ENCODE results near the gene EEFSEC. TPM values are rescaled to one million over a fixed set of nuclear protein-coding genes. Genes with fewer than 3 reads are reported as not detected.

Gene EEFSEC
- polyA plus RNA-seq, 1 donor (not counting 4 experiments of a cell fraction or from before 2014, with no cell fraction given): 8.7 TPM

- Histone ChIP-seq H3K4me3 (ENCODE audit: control insufficient read depth in 2 of 3, extremely low read depth in 1 of 3, insufficient read depth in 2 of 3, low read depth in 1 of 3, low read length in 3 of 3) (no peak overlapping the region), H3K36me3 (ENCODE audit: control insufficient read depth in 2 of 2, extremely low read depth in 1 of 2, insufficient read depth in 2 of 2, low read length in 2 of 2) (no peaks in the 10 kb centered on the region), H4K20me1 (ENCODE audit: control insufficient read depth, extremely low read depth, insufficient read depth, low read length) (no peaks in the 10 kb centered on the region), H3K79me2 (ENCODE audit: control insufficient read depth, insufficient read depth, low read length) (no peaks in the 10 kb centered on the region), H3K4me2 (ENCODE audit: control insufficient read depth, extremely low read depth, insufficient read depth, low read depth, low read length) (no peak overlapping the region), H3K27ac (ENCODE audit: control insufficient read depth, insufficient read depth, low read length) (no peak overlapping the region), H3K9me3 (ENCODE audit: control insufficient read depth, low read depth, low read length) (no peaks in the 10 kb centered on the region), H2AFZ (ENCODE audit: control insufficient read depth, low read length) (no peak overlapping the region), H3K9ac (ENCODE audit: control insufficient read depth, extremely low read depth, insufficient read depth, low read length) (no peak overlapping the region), H3K9me1 (ENCODE audit: control insufficient read depth, extremely low read depth, insufficient read depth, low read length) (no peaks in the 10 kb centered on the region), H3K4me1 (ENCODE audit: control insufficient read depth, extremely low read depth, insufficient read depth, low read length) (no peaks in the 10 kb centered on the region), H3K27me3 (ENCODE audit: control insufficient read depth, extremely low read depth, insufficient read depth, low read length) (no peaks in the 10 kb centered on the region)
- DNase-seq (ENCODE audit: low read depth, low spot score): no peak
- FAIRE-seq: no peak
- dilution Hi-C loops (cut with MboI; ENCODE audit: extremely low pct_ligation_motif_present, low sequenced_read_pairs): no loop called here
- no peak for TF ChIP-seq EZH2 (IDR thresholded peaks at IDR 0.05; ENCODE audit: low read length)
- TF ChIP-seq, protein P1, sequence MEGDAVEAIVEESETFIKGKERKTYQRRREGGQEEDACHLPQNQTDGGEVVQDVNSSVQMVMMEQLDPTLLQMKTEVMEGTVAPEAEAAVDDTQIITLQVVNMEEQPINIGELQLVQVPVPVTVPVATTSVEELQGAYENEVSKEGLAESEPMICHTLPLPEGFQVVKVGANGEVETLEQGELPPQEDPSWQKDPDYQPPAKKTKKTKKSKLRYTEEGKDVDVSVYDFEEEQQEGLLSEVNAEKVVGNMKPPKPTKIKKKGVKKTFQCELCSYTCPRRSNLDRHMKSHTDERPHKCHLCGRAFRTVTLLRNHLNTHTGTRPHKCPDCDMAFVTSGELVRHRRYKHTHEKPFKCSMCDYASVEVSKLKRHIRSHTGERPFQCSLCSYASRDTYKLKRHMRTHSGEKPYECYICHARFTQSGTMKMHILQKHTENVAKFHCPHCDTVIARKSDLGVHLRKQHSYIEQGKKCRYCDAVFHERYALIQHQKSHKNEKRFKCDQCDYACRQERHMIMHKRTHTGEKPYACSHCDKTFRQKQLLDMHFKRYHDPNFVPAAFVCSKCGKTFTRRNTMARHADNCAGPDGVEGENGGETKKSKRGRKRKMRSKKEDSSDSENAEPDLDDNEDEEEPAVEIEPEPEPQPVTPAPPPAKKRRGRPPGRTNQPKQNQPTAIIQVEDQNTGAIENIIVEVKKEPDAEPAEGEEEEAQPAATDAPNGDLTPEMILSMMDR (optimal IDR thresholded peaks at IDR 0.05 in 1 of 3, IDR thresholded peaks at IDR 0.05 in 1 of 3, conservative IDR thresholded peaks at IDR 0.05 in 1 of 3; ENCODE audit: extremely low read depth in 1 of 3, insufficient read depth in 2 of 3, low read length in 3 of 3): no peak
Observed at GRCh38 chr3:128329491-128330213, 176.4 kb downstream of the EEFSEC start.

DNA sequence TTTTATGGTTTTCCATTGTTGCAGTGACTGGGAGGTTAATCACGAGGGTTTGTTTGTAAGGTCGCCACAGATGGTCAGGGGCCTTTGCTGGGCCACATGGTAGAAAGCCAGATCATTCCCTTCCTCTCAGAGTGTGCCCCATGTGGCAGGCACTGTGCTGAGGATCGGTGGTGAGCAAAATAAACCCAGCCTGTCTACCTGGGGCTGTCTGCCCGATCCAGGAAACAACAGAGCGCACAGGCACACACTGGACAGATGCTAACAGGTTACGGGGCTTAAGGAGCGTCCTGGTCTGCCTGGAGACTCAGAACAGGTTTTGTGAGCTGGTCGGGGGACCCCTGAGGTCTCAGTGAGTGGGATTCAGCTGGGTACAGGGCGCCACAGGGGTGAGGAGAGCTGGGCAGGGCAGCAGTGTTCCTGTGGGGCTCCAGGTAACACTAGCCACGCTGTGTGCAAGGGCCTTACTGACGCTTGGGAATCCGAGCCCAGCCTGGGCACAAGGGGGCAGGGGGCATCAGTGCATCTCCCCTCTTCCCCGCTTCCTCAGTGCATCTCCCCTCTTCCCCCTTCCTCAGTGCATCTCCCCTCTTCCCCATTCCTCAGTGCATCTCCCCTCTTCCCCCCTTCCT, 177.0 kb downstream of the EEFSEC start:
- H3K4me3 ChIP-seq (ENCODE audit: control insufficient read depth in 2 of 3, extremely low read depth in 1 of 3, insufficient read depth in 2 of 3, low read depth in 1 of 3, low read length in 3 of 3): no peak overlapping the region
- no peaks in the 10 kb centered on the region for H4K20me1 ChIP-seq (ENCODE audit: control insufficient read depth, extremely low read depth, insufficient read depth, low read length)
- no peaks in the 10 kb centered on the region for H3K9me1 ChIP-seq (ENCODE audit: control insufficient read depth, extremely low read depth, insufficient read depth, low read length)
- no peak overlapping the region for H3K9ac ChIP-seq (ENCODE audit: control insufficient read depth, extremely low read depth, insufficient read depth, low read length)
- TF ChIP-seq EZH2 (IDR thresholded peaks at IDR 0.05; ENCODE audit: low read length): no peak
- TF ChIP-seq, protein P1 (optimal IDR thresholded peaks at IDR 0.05 in 1 of 3, IDR thresholded peaks at IDR 0.05 in 1 of 3, conservative IDR thresholded peaks at IDR 0.05 in 1 of 3; ENCODE audit: extremely low read depth in 1 of 3, insufficient read depth in 2 of 3, low read length in 3 of 3): no peak
- peaks cover 3% of the 10 kb centered on the region for H3K4me1 ChIP-seq (ENCODE audit: control insufficient read depth, extremely low read depth, insufficient read depth, low read length)
- H2AFZ ChIP-seq (ENCODE audit: control insufficient read depth, low read length): no peak overlapping the region
- H3K9me3 ChIP-seq (ENCODE audit: control insufficient read depth, low read depth, low read length): no peaks in the 10 kb centered on the region
- H3K4me2 ChIP-seq (ENCODE audit: control insufficient read depth, extremely low read depth, insufficient read depth, low read depth, low read length): no peak overlapping the region
- no peaks in the 10 kb centered on the region for H3K36me3 ChIP-seq (ENCODE audit: control insufficient read depth in 2 of 2, extremely low read depth in 1 of 2, insufficient read depth in 2 of 2, low read length in 2 of 2)
- FAIRE-seq: no peak
- no peaks in the 10 kb centered on the region for H3K79me2 ChIP-seq (ENCODE audit: control insufficient read depth, insufficient read depth, low read length)
- H3K27ac ChIP-seq (ENCODE audit: control insufficient read depth, insufficient read depth, low read length): no peak overlapping the region
- no peaks in the 10 kb centered on the region for H3K27me3 ChIP-seq (ENCODE audit: control insufficient read depth, extremely low read depth, insufficient read depth, low read length)
- dilution Hi-C loops (cut with MboI; ENCODE audit: extremely low pct_ligation_motif_present, low sequenced_read_pairs): no loop called here
- DNase-seq (ENCODE audit: low read depth, low spot score): no peak
